ENCODE data around the gene SBF1.

SBF1 gene

GRCh38 chr22:50488006-50488677, 13.3 kb upstream of the SBF1 start:
- H3K4me3 ChIP-seq (ENCODE audit: low read length): no peak overlapping the region
- TF ChIP-seq CTCF (IDR thresholded peaks at IDR 0.05; ENCODE audit: insufficient read depth, low read depth, low read length, missing control alignments): no peak
- DNase-seq (ENCODE audit: low read depth): no peak

- no peak for TF ChIP-seq CTCF (IDR thresholded peaks at IDR 0.05; ENCODE audit: insufficient read depth, low read depth, low read length, missing control alignments)
- H3K4me3 ChIP-seq (ENCODE audit: low read length): no peak overlapping the region
- DNase-seq (ENCODE audit: low read depth): no peak
These were observed 12.6 kb upstream of the SBF1 start for GRCh38 chr22:50487290-50488005.

GRCh38 chr22:50486561-50487289, 11.9 kb upstream of the SBF1 start, which contains the start of gene MIOX:
Gene MIOX, plus strand, starts transcription at chr22:50486859. Its CDS starts 39 bp downstream, at chr22:50486898.
- no peak for TF ChIP-seq CTCF (IDR thresholded peaks at IDR 0.05; ENCODE audit: insufficient read depth, low read depth, low read length, missing control alignments)
- no peak for DNase-seq (ENCODE audit: low read depth)
- no peak within 1 kb of the TSS for H3K4me3 ChIP-seq (ENCODE audit: low read length)

- no peak for TF ChIP-seq CTCF (IDR thresholded peaks at IDR 0.05; ENCODE audit: insufficient read depth, low read depth, low read length, missing control alignments)
- peak; percentile 37 for DNase-seq (ENCODE audit: low read depth)
- H3K4me3 ChIP-seq (ENCODE audit: low read length): no peak overlapping the region
These were observed 10.6 kb upstream of the SBF1 start for GRCh38 chr22:50485221-50486131.

- DNase-seq (ENCODE audit: low read depth): no peak
- no peak for TF ChIP-seq CTCF (IDR thresholded peaks at IDR 0.05; ENCODE audit: insufficient read depth, low read depth, low read length, missing control alignments)
- H3K4me3 ChIP-seq (ENCODE audit: low read length): no peak overlapping the region
These were observed 9.4 kb upstream of the SBF1 start for GRCh38 chr22:50483977-50484853.

Data from epithelial cell of esophagus (primary cell).